Caco-2 (cell line): ENCODE measurements around the gene DBF4B. TPM values are rescaled to one million over a fixed set of nuclear protein-coding genes. Genes with fewer than 3 reads are reported as not detected.
A peak's percentile ranks its signal among the peaks of the same experiment; 100 is the strongest.

ENCODE experiments used
- BruUV-seq: library from RNA; stranded (reverse); fragments of 400-500 nt; replicated peaks from 2 replicates; lab custom pipeline; 2021; lab: Mats Ljungman, UMichigan
- CTCF ChIA-PET: fragments of 300-600 bp; sonication (Branson Sonifier 250); formaldehyde crosslinking; loops from one replicate; lab custom pipeline; 2022; ENCODE audit warnings: antibody characterized with exemption; lab: Charles Lee
- POLR2A ChIA-PET: fragments of 300-600 bp; sonication (Branson Sonifier 250); formaldehyde crosslinking; loops from one replicate; lab custom pipeline; 2022; ENCODE audit warnings: antibody characterized with exemption; lab: Charles Lee
- DNase-seq, 2 experiments: peaks; one replicate each; pipeline versions ENCODE4 v3.0.0 to v3.0.0-alpha.2; 2020 to 2022
- H3K27me3 ChIP-seq: replicated peaks from 2 replicates; pipeline ENCODE4 v1.6.0; 2011; ENCODE audit warnings: low read length; ENCODE audit not compliant: control insufficient read depth, insufficient read depth
- H3K36me3 ChIP-seq: 2 replicates; pipeline ENCODE4 v1.5.1; 2011; ENCODE audit warnings: low read length; ENCODE audit not compliant: control insufficient read depth, insufficient read depth
- H3K4me1 ChIP-seq: fragments of 250-450 bp; sonication (Bioruptor Pico); 2 replicates; pipeline ENCODE4 v1.5.1; 2020; ENCODE audit warnings: mild to moderate bottlenecking
- H3K4me3 ChIP-seq: 2 replicates; pipeline ENCODE4 v1.5.1; 2011; ENCODE audit warnings: low read depth, mild to moderate bottlenecking, control low read depth, low read length
- H3K9me3 ChIP-seq: fragments of 250-450 bp; sonication (Bioruptor Pico); 2 replicates; pipeline ENCODE4 v1.5.1; 2020; ENCODE audit warnings: mild to moderate bottlenecking, moderate library complexity
- H3K27ac Mint-ChIP-seq: one replicate; pipeline ENCODE4 v1.8.0; 2022; ENCODE audit warnings: mixed read lengths; ENCODE audit not compliant: unreplicated experiment
- H3K27me3 Mint-ChIP-seq: one replicate; pipeline ENCODE4 v1.8.0; 2022; ENCODE audit warnings: mixed read lengths; ENCODE audit not compliant: insufficient read depth, unreplicated experiment
- H3K36me3 Mint-ChIP-seq: one replicate; pipeline ENCODE4 v1.8.0; 2022; ENCODE audit warnings: mild to moderate bottlenecking, mixed read lengths; ENCODE audit not compliant: insufficient read depth, unreplicated experiment
- H3K4me1 Mint-ChIP-seq: one replicate; pipeline ENCODE4 v1.8.0; 2022; ENCODE audit warnings: low read depth, mixed read lengths; ENCODE audit not compliant: unreplicated experiment
- H3K4me3 Mint-ChIP-seq: one replicate; pipeline ENCODE4 v1.8.0; 2022; ENCODE audit warnings: mild to moderate bottlenecking, moderate library complexity, mixed read lengths; ENCODE audit not compliant: unreplicated experiment
- H3K9me3 Mint-ChIP-seq: one replicate; pipeline ENCODE4 v1.8.0; 2022; ENCODE audit warnings: mixed read lengths; ENCODE audit not compliant: unreplicated experiment
- intact Hi-C: fragments of 100-400 bp; cut with micrococcal nuclease; formaldehyde crosslinking; loops from one replicate; pipeline ENCODE4 v1.10.0; 2022; ENCODE audit not compliant: unreplicated experiment
- total RNA-seq: library from RNA; stranded (reverse); gene quantifications from 2 replicates; pipeline ENCODE4 v1.2.3, GENCODE V29; 2022
- TF ChIP-seq, protein P1 (sequence below), 2 experiments: fragments of 200-600 bp in 1 of 2; IDR thresholded peaks; 1 replicate in 1 of 2; 2 replicates in 1 of 2; pipeline versions ENCODE4 v1.5.1 to v1.8.0; 2011 to 2022; ENCODE audit warnings: antibody characterized with exemption in 1 of 2, control low read depth in 1 of 2, inconsistent platforms in 1 of 2, low read depth in 1 of 2, low read length in 1 of 2, mild to moderate bottlenecking in 1 of 2, moderate library complexity in 1 of 2; ENCODE audit not compliant: insufficient read depth in 1 of 2, severe bottlenecking in 1 of 2, unreplicated experiment in 1 of 2

The DBF4B gene
- total RNA-seq, 1 experiment from 2014 or later: 34.2 TPM

GRCh38 chr17:44664867-44665266, 43.6 kb upstream of the DBF4B start:
- POLR2A ChIA-PET: interaction anchor here (0.5 kb wide), 1 partner anchor 34 kb away, joined by 11 read pairs; no protein-coding TSS in a partner anchor
- H3K4me3 Mint-ChIP-seq: no peak overlapping the region

DNA sequence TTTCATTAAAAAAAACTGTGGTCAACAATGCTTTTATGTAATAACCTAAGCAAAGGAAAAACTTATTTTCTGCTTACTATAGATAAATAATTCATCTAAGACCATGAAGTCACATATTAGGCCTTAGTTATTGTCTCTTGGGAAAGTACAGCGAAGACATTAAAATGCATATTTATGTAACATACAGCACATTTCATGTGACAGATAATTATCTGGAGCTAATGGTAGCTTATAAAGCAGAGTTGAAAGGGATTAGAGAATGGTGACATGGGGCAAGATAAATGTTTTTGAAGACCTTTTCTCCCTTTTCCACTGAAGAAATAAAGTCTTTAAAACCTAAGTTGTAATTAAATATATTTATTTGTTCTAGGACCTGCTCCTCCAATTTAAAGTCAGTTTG, 42.5 kb upstream of the DBF4B start:
- Mint-ChIP-seq H3K4me1 (no peaks in the 10 kb centered on the region), H3K27ac (no peak overlapping the region), H3K9me3 (no peaks in the 10 kb centered on the region), H3K36me3 (no peaks in the 10 kb centered on the region), H3K27me3 (peaks cover 4% of the 10 kb centered on the region), H3K4me3 (no peak overlapping the region)
- intact Hi-C loops: no loop called here
- Histone ChIP-seq H3K4me3 (no peak overlapping the region), H3K27me3 (no peaks in the 10 kb centered on the region), H3K9me3 (no peaks in the 10 kb centered on the region), H3K4me1 (no peaks in the 10 kb centered on the region), H3K36me3 (no peaks in the 10 kb centered on the region)
- BruUV-seq: no TSS peak
- ChIA-PET POLR2A (no interaction called here), CTCF (no interaction called here)
- no peak for DNase-seq
- TF ChIP-seq, protein P1, sequence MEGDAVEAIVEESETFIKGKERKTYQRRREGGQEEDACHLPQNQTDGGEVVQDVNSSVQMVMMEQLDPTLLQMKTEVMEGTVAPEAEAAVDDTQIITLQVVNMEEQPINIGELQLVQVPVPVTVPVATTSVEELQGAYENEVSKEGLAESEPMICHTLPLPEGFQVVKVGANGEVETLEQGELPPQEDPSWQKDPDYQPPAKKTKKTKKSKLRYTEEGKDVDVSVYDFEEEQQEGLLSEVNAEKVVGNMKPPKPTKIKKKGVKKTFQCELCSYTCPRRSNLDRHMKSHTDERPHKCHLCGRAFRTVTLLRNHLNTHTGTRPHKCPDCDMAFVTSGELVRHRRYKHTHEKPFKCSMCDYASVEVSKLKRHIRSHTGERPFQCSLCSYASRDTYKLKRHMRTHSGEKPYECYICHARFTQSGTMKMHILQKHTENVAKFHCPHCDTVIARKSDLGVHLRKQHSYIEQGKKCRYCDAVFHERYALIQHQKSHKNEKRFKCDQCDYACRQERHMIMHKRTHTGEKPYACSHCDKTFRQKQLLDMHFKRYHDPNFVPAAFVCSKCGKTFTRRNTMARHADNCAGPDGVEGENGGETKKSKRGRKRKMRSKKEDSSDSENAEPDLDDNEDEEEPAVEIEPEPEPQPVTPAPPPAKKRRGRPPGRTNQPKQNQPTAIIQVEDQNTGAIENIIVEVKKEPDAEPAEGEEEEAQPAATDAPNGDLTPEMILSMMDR (IDR thresholded peaks at IDR 0.05; ENCODE audit: insufficient read depth in 1 of 2, low read depth in 1 of 2, low read length in 1 of 2, severe bottlenecking in 1 of 2, unreplicated experiment in 1 of 2): no peak

More at GRCh38 chr17:44664867-44665266, 43.6 kb upstream of the DBF4B start:
- TF ChIP-seq, protein P1 (IDR thresholded peaks at IDR 0.05; ENCODE audit: insufficient read depth in 1 of 2, low read depth in 1 of 2, low read length in 1 of 2, severe bottlenecking in 1 of 2, unreplicated experiment in 1 of 2): no peak
- Mint-ChIP-seq H3K36me3 (no peaks in the 10 kb centered on the region), H3K9me3 (no peaks in the 10 kb centered on the region), H3K27me3 (peaks cover 4% of the 10 kb centered on the region), H3K4me1 (no peaks in the 10 kb centered on the region), H3K27ac (no peak overlapping the region)
- Histone ChIP-seq H3K36me3 (no peaks in the 10 kb centered on the region), H3K4me3 (no peak overlapping the region), H3K9me3 (no peaks in the 10 kb centered on the region), H3K27me3 (no peaks in the 10 kb centered on the region), H3K4me1 (no peaks in the 10 kb centered on the region)
- CTCF ChIA-PET: no interaction called here
- no TSS peak for BruUV-seq
- no peak for DNase-seq
- intact Hi-C loops: no loop called here

DNA sequence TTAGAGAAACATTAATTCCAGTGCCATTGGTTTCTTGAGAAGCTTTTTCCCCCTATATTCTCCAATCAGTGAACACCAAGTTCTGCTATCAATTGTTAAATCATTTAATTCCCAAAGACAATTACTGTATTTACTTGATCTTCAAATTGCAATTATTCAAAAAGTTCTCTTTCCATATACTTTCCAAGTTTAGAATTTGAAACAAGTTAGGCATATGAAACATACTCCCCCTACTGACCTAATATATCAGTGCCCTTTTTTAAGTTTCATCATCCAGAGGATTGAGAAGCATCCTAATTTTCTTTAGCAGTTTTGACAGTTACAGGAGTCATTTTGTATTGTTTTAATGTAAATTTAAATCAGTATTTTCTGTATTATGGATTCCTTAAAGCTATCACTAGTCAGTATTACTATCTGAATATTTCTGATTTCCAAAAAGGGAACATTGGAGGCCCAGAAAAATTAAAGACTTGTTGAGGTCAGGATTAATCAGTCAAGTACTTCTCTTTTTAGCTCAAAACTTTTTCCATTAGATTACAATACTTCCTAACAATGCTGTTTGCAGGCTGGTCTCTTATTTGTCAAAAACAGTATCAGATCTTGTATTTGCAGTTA, 35.9 kb upstream of the DBF4B start:
- Histone ChIP-seq H3K27me3 (no peaks in the 10 kb centered on the region), H3K9me3 (no peaks in the 10 kb centered on the region), H3K36me3 (no peaks in the 10 kb centered on the region), H3K4me1 (no peaks in the 10 kb centered on the region), H3K4me3 (no peak overlapping the region)
- DNase-seq: no peak
- H3K27me3 Mint-ChIP-seq: no peaks in the 10 kb centered on the region
- H3K27ac Mint-ChIP-seq: no peak overlapping the region
- H3K36me3 Mint-ChIP-seq: peaks cover 8% of the 10 kb centered on the region
- POLR2A ChIA-PET: no interaction called here
- intact Hi-C loops: loop anchor here (1.0 kb wide), 1 partner anchor 139 kb away; no protein-coding TSS in a partner anchor
- no peaks in the 10 kb centered on the region for H3K4me1 Mint-ChIP-seq
- TF ChIP-seq, protein P1 (IDR thresholded peaks at IDR 0.05; ENCODE audit: insufficient read depth in 1 of 2, low read depth in 1 of 2, low read length in 1 of 2, severe bottlenecking in 1 of 2, unreplicated experiment in 1 of 2): peak; percentile 49 to 64
- no TSS peak for BruUV-seq
- H3K9me3 Mint-ChIP-seq: no peaks in the 10 kb centered on the region
- CTCF ChIA-PET: interaction anchor here (1.3 kb wide), 2 partner anchors 138 to 149 kb away, joined by 3 to 5 read pairs; no protein-coding TSS in a partner anchor
- H3K4me3 Mint-ChIP-seq: no peak overlapping the region
